MM.1S (cell line): ENCODE measurements around the gene BOK.
A peak's percentile ranks its signal among the peaks of the same experiment; 100 is the strongest.

Source experiments
- DNase-seq: peaks from one replicate; pipeline ENCODE4 v3.0.0-alpha.2; 2015
- H2AFZ ChIP-seq: fragments of 300-600 bp; sonication (generic); 2 replicates; pipeline ENCODE4 v1.6.0; 2016; ENCODE audit warnings: antibody characterized with exemption, low read length
- H3F3A ChIP-seq: fragments of 300-600 bp; sonication (generic); 2 replicates; pipeline ENCODE4 v1.6.1; 2016; ENCODE audit warnings: mild to moderate bottlenecking, antibody characterized with exemption, low read length, moderate library complexity, mixed read lengths; ENCODE audit not compliant: insufficient read depth
- H3K27ac ChIP-seq: fragments of 300-600 bp; sonication (generic); 2 replicates; pipeline ENCODE4 v1.5.1; 2016; ENCODE audit warnings: mild to moderate bottlenecking, low read length
- H3K27me3 ChIP-seq: fragments of 300-600 bp; sonication (generic); replicated peaks from 2 replicates; pipeline ENCODE4 v1.6.0; 2016; ENCODE audit warnings: low read length; ENCODE audit not compliant: insufficient read depth
- H3K36me3 ChIP-seq: fragments of 300-600 bp; sonication (generic); replicated peaks from 2 replicates; pipeline ENCODE4 v1.6.1; 2016; ENCODE audit warnings: mild to moderate bottlenecking, low read length, mixed read lengths; ENCODE audit not compliant: insufficient read depth
- H3K4me1 ChIP-seq: fragments of 300-600 bp; sonication (generic); 2 replicates; pipeline ENCODE4 v1.6.1; 2016; ENCODE audit warnings: low read length, mixed read lengths
- H3K4me2 ChIP-seq: fragments of 300-600 bp; sonication (generic); 2 replicates; pipeline ENCODE4 v1.6.0; 2016; ENCODE audit warnings: low read depth, low read length
- H3K4me3 ChIP-seq: fragments of 300-600 bp; sonication (generic); 2 replicates; pipeline ENCODE4 v1.5.1; 2016; ENCODE audit warnings: low read length, mixed read lengths
- H3K79me2 ChIP-seq: fragments of 300-600 bp; sonication (generic); 2 replicates; pipeline ENCODE4 v1.6.1; 2016; ENCODE audit warnings: mixed run types, low read length, mixed read lengths
- H3K9ac ChIP-seq: fragments of 300-600 bp; sonication (generic); 2 replicates; pipeline ENCODE4 v1.6.1; 2016; ENCODE audit warnings: low read length, mixed read lengths
- H3K9me2 ChIP-seq: fragments of 300-600 bp; sonication (generic); replicated peaks from 2 replicates; pipeline ENCODE4 v1.6.1; 2016; ENCODE audit warnings: mild to moderate bottlenecking, low read length, mixed read lengths; ENCODE audit not compliant: insufficient read depth
- H3K9me3 ChIP-seq: fragments of 300-600 bp; sonication (generic); replicated peaks from 2 replicates; pipeline ENCODE4 v1.6.1; 2016; ENCODE audit warnings: mild to moderate bottlenecking, low read length, mixed read lengths; ENCODE audit not compliant: insufficient read depth
- H4K20me1 ChIP-seq: fragments of 300-600 bp; sonication (generic); 2 replicates; pipeline ENCODE4 v1.6.1; 2016; ENCODE audit warnings: mild to moderate bottlenecking, low read length, moderate library complexity, mixed read lengths; ENCODE audit not compliant: insufficient read depth
- EZH2 ChIP-seq: fragments of 300-600 bp; sonication (generic); optimal IDR thresholded peaks from 2 replicates; pipeline ENCODE3; 2017; ENCODE audit warnings: low read depth, mild to moderate bottlenecking, antibody characterized with exemption, low read length, mixed read lengths
- EZH2phosphoT487 ChIP-seq: fragments of 300-600 bp; sonication (generic); IDR thresholded peaks from 2 replicates; pipeline ENCODE4 v1.6.1; 2018; ENCODE audit warnings: antibody characterized with exemption, low read length
- TF ChIP-seq, protein P1 (sequence below): fragments of 300-600 bp; sonication (generic); IDR thresholded peaks from 2 replicates; pipeline ENCODE4 v1.5.1; 2016; ENCODE audit warnings: antibody characterized with exemption, low read length, mixed read lengths

BOK gene

DNA sequence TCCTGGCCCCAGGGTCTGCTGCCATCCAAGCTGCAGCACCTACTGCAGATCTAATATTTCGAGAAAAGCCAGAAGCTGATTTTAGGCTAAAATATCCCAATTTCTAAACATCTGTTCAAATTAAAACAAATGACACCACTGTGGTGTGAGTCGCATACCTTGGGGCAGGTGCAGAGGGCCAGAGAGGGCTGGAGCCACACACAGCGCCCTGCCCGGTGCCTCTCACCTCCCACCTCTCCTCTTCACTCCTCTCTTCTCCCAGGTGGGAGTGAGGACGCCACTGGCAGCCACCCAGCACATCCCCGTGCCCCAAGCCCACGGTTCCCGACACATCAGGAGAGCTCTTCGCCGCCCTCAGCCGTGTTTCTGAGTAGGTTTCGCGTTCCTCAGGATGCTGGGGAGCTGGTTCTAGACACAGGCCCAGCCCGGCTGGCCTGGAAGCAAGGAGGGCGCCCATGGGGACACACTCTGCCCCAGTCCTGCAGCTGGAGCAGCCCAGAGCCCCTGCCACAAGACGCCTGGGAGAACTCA is 57.0 kb downstream of the BOK start:
- no peak for DNase-seq
- Histone ChIP-seq H3K27ac (no peak overlapping the region), H4K20me1 (no peaks in the 10 kb centered on the region), H3K4me3 (no peak overlapping the region), H3K9me3 (no peaks in the 10 kb centered on the region), H2AFZ (no peak overlapping the region), H3K79me2 (peaks cover 37% of the 10 kb centered on the region), H3K36me3 (no peaks in the 10 kb centered on the region), H3K27me3 (no peaks in the 10 kb centered on the region), H3K9ac (no peak overlapping the region), H3K4me1 (no peaks in the 10 kb centered on the region), H3K4me2 (no peak overlapping the region), H3F3A (no peaks in the 10 kb centered on the region), H3K9me2 (no peaks in the 10 kb centered on the region)
- TF ChIP-seq EZH2 (no peak), EZH2phosphoT487 (no peak)
- TF ChIP-seq, protein P1, sequence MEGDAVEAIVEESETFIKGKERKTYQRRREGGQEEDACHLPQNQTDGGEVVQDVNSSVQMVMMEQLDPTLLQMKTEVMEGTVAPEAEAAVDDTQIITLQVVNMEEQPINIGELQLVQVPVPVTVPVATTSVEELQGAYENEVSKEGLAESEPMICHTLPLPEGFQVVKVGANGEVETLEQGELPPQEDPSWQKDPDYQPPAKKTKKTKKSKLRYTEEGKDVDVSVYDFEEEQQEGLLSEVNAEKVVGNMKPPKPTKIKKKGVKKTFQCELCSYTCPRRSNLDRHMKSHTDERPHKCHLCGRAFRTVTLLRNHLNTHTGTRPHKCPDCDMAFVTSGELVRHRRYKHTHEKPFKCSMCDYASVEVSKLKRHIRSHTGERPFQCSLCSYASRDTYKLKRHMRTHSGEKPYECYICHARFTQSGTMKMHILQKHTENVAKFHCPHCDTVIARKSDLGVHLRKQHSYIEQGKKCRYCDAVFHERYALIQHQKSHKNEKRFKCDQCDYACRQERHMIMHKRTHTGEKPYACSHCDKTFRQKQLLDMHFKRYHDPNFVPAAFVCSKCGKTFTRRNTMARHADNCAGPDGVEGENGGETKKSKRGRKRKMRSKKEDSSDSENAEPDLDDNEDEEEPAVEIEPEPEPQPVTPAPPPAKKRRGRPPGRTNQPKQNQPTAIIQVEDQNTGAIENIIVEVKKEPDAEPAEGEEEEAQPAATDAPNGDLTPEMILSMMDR, result no peak

GRCh38 chr2:241616168-241617125 is 57.9 kb downstream of the BOK start:
- H3K79me2 ChIP-seq, result peaks cover 35% of the 10 kb centered on the region
- no peaks in the 10 kb centered on the region for H3K36me3 ChIP-seq
- H3K9me2 ChIP-seq, result no peaks in the 10 kb centered on the region
- no peak for DNase-seq
- no peak overlapping the region for H3K4me3 ChIP-seq
- TF ChIP-seq EZH2 (no peak), EZH2phosphoT487 (no peak)
- TF ChIP-seq, protein P1, result no peak
- no peak overlapping the region for H2AFZ ChIP-seq
- H3K27ac ChIP-seq, result no peak overlapping the region
- H4K20me1 ChIP-seq, result no peaks in the 10 kb centered on the region
- H3K4me1 ChIP-seq, result no peaks in the 10 kb centered on the region
- no peaks in the 10 kb centered on the region for H3K9me3 ChIP-seq
- no peak overlapping the region for H3K4me2 ChIP-seq
- H3K9ac ChIP-seq, result no peak overlapping the region
- H3F3A ChIP-seq, result no peaks in the 10 kb centered on the region
- no peaks in the 10 kb centered on the region for H3K27me3 ChIP-seq

GRCh38 chr2:241617431-241618154 is 59.0 kb downstream of the BOK start:
- Histone ChIP-seq H3K27ac (no peak overlapping the region), H4K20me1 (no peaks in the 10 kb centered on the region), H3K9me3 (no peaks in the 10 kb centered on the region), H3K27me3 (no peaks in the 10 kb centered on the region), H3K9me2 (no peaks in the 10 kb centered on the region), H3K4me3 (no peak overlapping the region), H3K4me2 (no peak overlapping the region; the same call in 1 of the 2 replicates), H2AFZ (no peak overlapping the region), H3K9ac (no peak overlapping the region), H3K79me2 (peaks cover 32% of the 10 kb centered on the region), H3K4me1 (no peaks in the 10 kb centered on the region), H3K36me3 (no peaks in the 10 kb centered on the region), H3F3A (no peaks in the 10 kb centered on the region)
- no peak for TF ChIP-seq EZH2
- no peak for TF ChIP-seq EZH2phosphoT487
- TF ChIP-seq, protein P1, result no peak
- peak; percentile 38 for DNase-seq
